NCI-H2081 (cell line): Measurements from ENCODE around the gene PLEKHD1.
A peak's percentile ranks its signal among the peaks of the same experiment; 100 is the strongest.
"Not testable (repeated sequence)": the region's sequence is repeated elsewhere in the genome, so short reads cannot be mapped to it uniquely, and the experiment has no call there.

Experiments used
- DNase-seq, 2 experiments: peaks; one replicate each; lab custom pipeline; 2025; lab: John Stamatoyannopoulos, UW

Gene PLEKHD1

GRCh38 chr14:69481815-69482568 lies 2.5 kb upstream of the PLEKHD1 start:
- no peak for DNase-seq

DNA sequence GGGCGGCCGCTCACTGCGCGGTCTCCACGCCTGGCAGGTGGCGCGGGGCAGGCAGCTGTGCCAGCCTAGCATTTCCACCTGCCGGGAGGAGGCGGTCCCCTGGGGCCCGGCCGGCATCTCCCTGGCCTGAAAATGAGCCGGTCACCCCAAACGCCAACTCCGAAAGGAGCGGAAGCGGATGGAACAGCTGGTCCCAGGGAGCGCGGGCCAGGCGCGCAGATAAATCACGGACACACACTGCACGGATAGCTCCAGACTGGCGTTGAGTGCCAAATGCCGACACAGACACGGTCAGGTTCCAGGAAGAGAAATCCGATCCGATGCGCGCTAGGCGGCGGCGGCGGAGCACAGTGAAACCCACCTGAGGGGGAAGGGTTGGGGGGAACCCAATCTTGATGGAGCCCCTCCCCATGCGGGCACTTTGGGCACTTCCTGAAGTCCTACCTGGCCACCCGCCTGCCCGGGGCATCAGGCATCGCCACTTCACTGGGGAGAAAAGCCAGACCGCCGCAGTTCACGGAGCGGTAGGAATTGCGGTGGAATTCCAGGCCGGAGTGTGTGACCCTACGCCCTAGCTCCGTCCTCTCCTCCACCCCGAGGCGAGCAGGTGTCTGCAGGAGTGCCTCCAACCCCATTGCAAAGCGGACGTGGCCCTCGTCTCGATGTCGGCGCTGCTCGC lies 624 bp upstream of the PLEKHD1 start:
- peak; percentile 34 to 65 for DNase-seq

DNA sequence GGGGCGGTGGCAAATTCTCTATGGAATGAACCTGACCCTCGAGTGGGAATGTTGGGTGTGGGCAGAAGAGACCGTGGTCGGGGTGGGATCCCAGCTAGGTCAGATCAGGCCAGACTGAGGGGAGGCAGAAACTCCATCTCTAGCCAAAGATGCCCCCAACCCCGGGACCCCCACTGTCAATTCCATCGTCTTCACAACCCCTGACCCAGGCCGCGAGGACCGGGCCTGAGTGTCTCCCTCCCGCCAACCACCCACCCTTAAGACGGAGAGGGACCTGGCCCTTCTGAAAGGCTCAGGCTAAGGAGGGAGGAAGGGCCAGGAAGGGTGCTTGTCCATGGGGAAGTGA lies 760 bp downstream of the PLEKHD1 start:
- no peak for DNase-seq

DNA sequence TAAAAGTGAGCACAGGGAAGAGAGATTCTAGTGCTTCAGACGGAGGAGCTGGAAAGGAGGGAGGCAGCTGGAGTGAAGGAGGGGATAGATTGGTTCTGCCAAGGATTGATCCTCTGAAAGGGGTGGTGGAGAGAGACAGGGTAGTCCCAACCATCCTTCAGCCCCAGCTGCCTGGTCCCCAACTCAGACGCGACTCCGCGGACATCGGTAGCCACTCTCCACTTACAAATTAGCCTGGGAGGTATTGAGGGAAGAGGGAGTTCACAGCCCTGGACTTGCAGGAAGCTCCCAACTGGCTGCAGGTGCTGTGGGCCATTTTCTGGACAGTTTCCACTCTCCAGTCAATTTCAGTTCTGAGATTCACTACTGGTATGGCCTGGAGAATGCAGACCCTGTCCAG lies 1.2 kb downstream of the PLEKHD1 start:
- DNase-seq: no peak

DNA sequence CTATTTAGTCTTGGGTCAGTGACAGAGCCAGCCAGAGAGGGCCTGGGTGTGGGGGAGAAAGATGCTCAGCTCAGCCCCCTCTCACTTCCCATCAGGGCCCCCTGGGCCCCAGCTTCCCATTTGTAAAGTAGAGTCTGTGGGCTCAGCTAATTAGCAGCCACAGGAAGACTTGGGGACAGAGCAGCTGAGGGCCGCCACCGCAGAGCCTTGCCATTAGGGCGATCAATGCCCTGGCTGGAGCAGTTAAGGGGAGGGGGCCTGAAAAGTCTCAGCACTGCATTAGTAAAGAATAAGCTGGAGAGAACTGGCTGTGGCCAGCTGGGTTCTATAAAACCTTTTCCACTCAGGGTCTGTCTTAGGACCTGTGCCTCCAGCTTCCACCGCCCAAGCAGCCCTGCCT lies 2.7 kb downstream of the PLEKHD1 start:
- no peak for DNase-seq

DNA sequence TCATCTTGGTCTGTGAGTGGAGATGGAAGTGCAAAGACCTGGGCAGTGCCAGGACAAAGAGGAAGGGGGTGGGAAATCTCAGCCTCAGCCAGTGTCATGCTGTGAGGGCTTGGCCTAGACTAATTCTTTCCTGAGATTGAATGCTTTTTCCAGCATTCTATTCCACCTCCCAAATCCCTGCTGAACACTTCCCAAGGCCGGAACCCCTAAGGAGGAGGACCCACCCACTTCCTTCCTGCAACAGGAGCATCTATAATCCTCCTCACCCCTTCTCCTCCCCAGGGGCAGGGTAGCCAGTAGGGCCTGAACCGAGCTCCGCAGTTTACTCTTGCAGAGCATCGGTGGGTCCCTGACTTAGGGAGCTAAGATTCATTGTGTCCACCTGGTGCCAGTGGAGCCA lies 3.2 kb downstream of the PLEKHD1 start:
- no peak for DNase-seq

DNA sequence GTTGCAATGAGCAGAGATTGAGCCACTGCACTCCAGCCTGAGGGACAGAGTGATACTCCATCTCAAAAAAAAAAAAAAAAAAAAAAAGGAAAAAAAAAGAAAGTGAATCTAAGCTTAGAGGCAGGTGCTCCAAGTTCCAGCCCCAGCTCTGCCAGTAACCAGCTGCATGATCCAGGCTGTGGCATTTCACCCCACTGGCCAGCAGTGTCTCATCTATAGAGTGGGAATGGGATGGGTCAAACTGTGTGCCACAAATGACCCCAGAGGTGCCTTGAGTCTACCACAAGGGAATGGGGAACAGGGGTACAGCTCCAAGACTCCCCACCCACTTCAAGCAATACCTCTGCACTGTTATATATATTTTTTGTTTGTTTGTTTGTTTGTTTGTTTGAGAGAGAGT lies 5.0 kb downstream of the PLEKHD1 start:
- no peak for DNase-seq

- no peak for DNase-seq
Observed at GRCh38 chr14:69490219-69490918, 5.8 kb downstream of the PLEKHD1 start.

GRCh38 chr14:69491193-69491592 lies 6.7 kb downstream of the PLEKHD1 start:
- DNase-seq: no peak

GRCh38 chr14:69493038-69493437 lies 8.5 kb downstream of the PLEKHD1 start:
- no peak for DNase-seq

DNA sequence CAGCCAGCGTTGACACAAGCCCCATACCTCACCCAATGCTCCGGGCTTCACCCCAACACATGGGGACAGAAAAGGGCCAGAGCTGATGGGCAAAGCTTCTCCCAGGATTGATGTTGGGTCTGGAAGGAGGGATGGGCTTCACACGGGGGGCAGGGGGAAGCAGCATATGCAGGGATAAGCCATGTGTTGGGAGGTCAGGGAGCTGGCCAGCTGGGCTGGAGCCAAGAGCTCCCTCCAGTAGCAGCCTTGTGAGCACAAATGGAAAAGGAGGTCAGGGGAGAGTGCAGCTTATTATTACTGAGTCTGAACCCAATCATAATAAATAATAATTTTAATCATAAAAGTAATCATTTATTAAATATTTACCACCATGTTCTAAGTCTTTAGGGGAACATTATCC lies 9.3 kb downstream of the PLEKHD1 start:
- DNase-seq: no peak

GRCh38 chr14:69495341-69495921 lies 10.9 kb downstream of the PLEKHD1 start:
- DNase-seq: no peak

GRCh38 chr14:69497866-69498265 lies 13.3 kb downstream of the PLEKHD1 start:
- not testable (repeated sequence) for DNase-seq

DNA sequence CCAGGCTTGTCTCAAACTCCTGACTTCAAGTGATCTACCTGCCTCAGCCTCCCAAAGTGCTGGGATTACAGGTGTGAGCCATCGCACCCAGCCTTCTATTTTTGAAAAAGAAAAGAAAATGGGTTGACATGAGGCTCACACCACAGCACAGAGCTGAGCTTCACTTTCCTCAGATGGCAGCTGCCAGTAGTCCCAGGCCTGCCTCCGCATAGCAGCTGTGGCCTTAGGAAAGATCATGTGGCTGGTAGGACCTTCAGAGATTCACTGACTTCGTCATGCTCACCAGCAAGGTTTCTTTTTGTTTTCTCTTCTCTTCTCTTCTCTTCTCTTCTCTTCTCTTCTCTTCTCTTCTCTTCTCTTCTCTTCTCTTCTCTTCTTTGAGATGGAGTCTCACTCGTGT lies 13.8 kb downstream of the PLEKHD1 start:
- DNase-seq: not testable (repeated sequence)

GRCh38 chr14:69499436-69499835 lies 14.9 kb downstream of the PLEKHD1 start:
- DNase-seq: no peak

- DNase-seq: no peak
Observed at GRCh38 chr14:69500096-69500495, 15.6 kb downstream of the PLEKHD1 start.

GRCh38 chr14:69500736-69501135 lies 16.2 kb downstream of the PLEKHD1 start:
- DNase-seq: peak in 1 of 2 experiments; percentile 4

GRCh38 chr14:69501423-69501838 lies 16.9 kb downstream of the PLEKHD1 start:
- DNase-seq: peak; percentile 62 to 77

- no peak for DNase-seq
Observed at GRCh38 chr14:69504775-69505174, 20.2 kb downstream of the PLEKHD1 start.

DNA sequence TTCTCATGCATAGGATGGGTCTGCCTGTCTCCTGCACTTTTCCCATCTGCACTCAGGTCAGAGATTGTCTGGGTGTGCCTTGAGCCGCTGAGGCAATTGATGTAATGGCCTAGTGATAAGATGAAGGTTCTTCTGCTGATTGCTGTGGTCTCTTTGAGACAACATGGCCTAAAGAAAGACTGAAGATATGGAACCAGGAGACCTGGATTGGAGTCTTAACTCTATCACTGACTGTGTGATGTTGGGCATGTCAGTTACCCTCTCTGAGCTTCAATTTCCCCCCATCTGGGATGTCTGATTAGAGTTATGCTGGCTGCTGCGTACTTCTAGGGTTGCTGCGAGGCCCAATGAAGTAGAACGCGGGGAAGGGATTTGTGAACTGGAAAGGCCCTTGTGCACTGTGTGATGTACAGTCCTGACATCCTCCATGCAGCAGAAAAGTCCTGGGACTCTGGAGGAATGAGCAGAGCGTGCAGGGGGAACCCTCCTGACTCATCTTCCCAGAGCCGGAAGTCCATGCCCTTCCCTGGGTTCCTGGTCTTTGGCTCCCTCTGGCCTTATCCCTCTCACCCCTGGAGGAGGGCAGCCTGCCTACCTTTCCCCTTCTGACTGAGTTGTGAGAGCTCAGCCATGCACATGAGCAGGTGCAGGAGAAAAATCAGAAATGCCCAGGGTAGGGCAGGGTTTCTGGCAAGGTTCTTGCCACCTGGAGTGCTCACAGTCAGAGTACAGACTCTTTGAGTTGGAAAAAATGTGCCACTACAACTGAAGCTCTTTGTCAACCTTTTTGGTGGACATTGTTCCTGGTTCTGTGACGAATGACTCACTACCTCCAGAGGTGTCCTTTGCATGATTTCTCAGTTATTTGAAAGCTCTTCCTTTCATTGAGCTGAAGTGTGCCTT lies 21.1 kb downstream of the PLEKHD1 start:
- DNase-seq: peak in 1 of 2 experiments; percentile 40

DNA sequence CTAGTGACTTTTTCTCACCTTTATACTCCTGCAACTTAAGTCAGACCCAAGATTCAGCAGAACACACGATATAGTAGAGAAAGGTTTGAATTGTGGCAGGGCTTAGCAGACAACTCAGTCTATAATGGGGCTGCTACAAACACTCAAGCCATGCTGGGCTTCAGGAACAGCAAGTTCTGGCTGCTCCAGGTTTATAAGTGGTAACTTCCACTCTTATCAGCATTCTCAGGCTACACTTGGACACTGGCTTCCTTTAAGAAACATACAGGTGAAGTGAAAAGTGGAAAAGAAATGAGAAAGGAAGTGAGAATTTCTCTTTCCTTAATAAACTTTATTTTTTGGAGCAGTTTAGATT lies 21.7 kb downstream of the PLEKHD1 start:
- no peak for DNase-seq
